Calu3 (cell line): Measurements from ENCODE around the gene FARP1. TPM values are rescaled to one million over a fixed set of nuclear protein-coding genes. Genes with fewer than 3 reads are reported as not detected.

Source experiments
- BruUV-seq: library from RNA; stranded (reverse); fragments of 400-500 nt; replicated peaks from 2 replicates; lab custom pipeline; 2021; lab: Mats Ljungman, UMichigan
- CTCF ChIA-PET: fragments of 300-600 bp; sonication (Branson Sonifier 250); formaldehyde crosslinking; loops from one replicate; lab custom pipeline; 2022; ENCODE audit warnings: antibody characterized with exemption; lab: Charles Lee
- DNase-seq: peaks from one replicate; pipeline ENCODE4 v3.0.0; 2022
- H3K27ac Mint-ChIP-seq: one replicate; pipeline ENCODE4 v1.8.0; 2022; ENCODE audit warnings: mixed read lengths; ENCODE audit not compliant: unreplicated experiment
- H3K27me3 Mint-ChIP-seq: one replicate; pipeline ENCODE4 v1.8.0; 2022; ENCODE audit warnings: mixed read lengths; ENCODE audit not compliant: unreplicated experiment
- H3K36me3 Mint-ChIP-seq: one replicate; pipeline ENCODE4 v1.8.0; 2022; ENCODE audit warnings: mild to moderate bottlenecking, moderate library complexity, mixed read lengths; ENCODE audit not compliant: insufficient read depth, unreplicated experiment
- H3K4me1 Mint-ChIP-seq: one replicate; pipeline ENCODE4 v1.8.0; 2022; ENCODE audit warnings: mild to moderate bottlenecking, low read depth, mixed read lengths; ENCODE audit not compliant: unreplicated experiment
- H3K4me3 Mint-ChIP-seq: one replicate; pipeline ENCODE4 v1.8.0; 2022; ENCODE audit warnings: mild to moderate bottlenecking, low read depth, moderate library complexity, mixed read lengths; ENCODE audit not compliant: unreplicated experiment
- H3K9me3 Mint-ChIP-seq: one replicate; pipeline ENCODE4 v1.8.0; 2022; ENCODE audit warnings: low read depth, mixed read lengths; ENCODE audit not compliant: unreplicated experiment
- CTCF ChIP-seq: fragments of 200-600 bp; IDR thresholded peaks from one replicate; pipeline ENCODE4 v1.8.0; 2022; ENCODE audit warnings: antibody characterized with exemption; ENCODE audit not compliant: unreplicated experiment
- intact Hi-C: fragments of 100-400 bp; cut with micrococcal nuclease; formaldehyde crosslinking; loops from one replicate; pipeline ENCODE4 v1.10.0; 2022; ENCODE audit not compliant: unreplicated experiment
- total RNA-seq: library from RNA; stranded (reverse); gene quantifications from 2 replicates; pipeline ENCODE4 v1.2.3, GENCODE V29; 2022

Gene FARP1
- total RNA-seq, 1 experiment from 2014 or later = 47.0 TPM

DNA sequence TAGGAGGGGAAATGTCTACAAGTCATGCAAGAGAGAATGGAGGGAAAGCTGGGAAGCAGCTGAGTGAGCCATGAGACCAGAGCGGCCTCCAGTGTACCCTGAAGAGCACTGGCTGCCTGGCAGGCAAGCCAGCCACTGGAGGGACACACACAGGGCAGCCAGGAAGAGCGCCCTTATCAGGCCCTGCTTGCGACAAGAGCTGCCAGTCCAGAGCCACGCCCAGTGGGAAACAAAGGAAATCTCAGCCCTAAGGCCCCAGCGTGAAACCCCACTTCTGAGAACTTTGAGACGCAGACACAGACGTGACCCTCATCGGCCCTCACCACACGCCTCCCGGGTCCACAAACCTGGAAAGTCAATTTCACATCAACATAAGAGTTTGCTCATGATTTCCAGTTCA lies 329.0 kb downstream of the FARP1 start:
- H3K27me3 Mint-ChIP-seq = no peaks in the 10 kb centered on the region
- peaks cover 6% of the 10 kb centered on the region for H3K4me1 Mint-ChIP-seq
- CTCF ChIA-PET = no interaction called here
- TF ChIP-seq CTCF = no peak
- H3K27ac Mint-ChIP-seq = no peak overlapping the region
- no peak overlapping the region for H3K4me3 Mint-ChIP-seq
- no TSS peak for BruUV-seq
- DNase-seq = no peak
- peaks cover 9% of the 10 kb centered on the region for H3K36me3 Mint-ChIP-seq
- peaks cover 2% of the 10 kb centered on the region for H3K9me3 Mint-ChIP-seq
- intact Hi-C loops = no loop called here

GRCh38 chr13:98473135-98473787 lies 330.4 kb downstream of the FARP1 start:
- CTCF ChIA-PET = no interaction called here
- H3K27me3 Mint-ChIP-seq = no peaks in the 10 kb centered on the region
- H3K4me3 Mint-ChIP-seq = no peak overlapping the region
- BruUV-seq = no TSS peak
- no peak overlapping the region for H3K27ac Mint-ChIP-seq
- H3K36me3 Mint-ChIP-seq = peaks cover 9% of the 10 kb centered on the region
- intact Hi-C loops = no loop called here
- TF ChIP-seq CTCF = no peak
- peaks cover 2% of the 10 kb centered on the region for H3K9me3 Mint-ChIP-seq
- peaks cover 5% of the 10 kb centered on the region for H3K4me1 Mint-ChIP-seq
- no peak for DNase-seq

DNA sequence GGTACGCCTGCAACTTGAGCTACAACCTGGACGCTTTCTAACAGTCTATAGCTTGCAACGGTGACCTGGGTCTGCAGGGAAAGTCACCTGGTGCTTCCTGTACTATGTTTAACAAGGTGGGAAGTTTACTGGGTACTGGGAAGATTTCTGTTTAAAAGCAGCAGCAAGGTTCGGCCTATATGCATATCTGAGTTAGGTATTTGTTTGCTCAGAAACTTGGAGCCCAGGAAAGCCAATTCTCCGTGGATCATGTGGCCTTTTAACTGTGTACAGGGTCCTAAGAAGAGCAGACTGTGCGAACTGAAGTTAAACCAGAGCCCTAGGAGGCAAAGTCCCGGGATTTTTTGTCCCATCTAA lies 330.9 kb downstream of the FARP1 start:
- intact Hi-C loops = no loop called here
- DNase-seq = no peak
- CTCF ChIA-PET = no interaction called here
- Mint-ChIP-seq H3K9me3 (peaks cover 2% of the 10 kb centered on the region), H3K27me3 (no peaks in the 10 kb centered on the region), H3K27ac (no peak overlapping the region), H3K36me3 (peaks cover 11% of the 10 kb centered on the region), H3K4me3 (no peak overlapping the region), H3K4me1 (peaks cover 10% of the 10 kb centered on the region)
- TF ChIP-seq CTCF = no peak
- no TSS peak for BruUV-seq

- DNase-seq = no peak
- CTCF ChIA-PET = no interaction called here
- intact Hi-C loops = no loop called here
- no peak for TF ChIP-seq CTCF
- Mint-ChIP-seq H3K36me3 (peaks cover 11% of the 10 kb centered on the region), H3K9me3 (peaks cover 2% of the 10 kb centered on the region), H3K4me1 (peaks cover 12% of the 10 kb centered on the region), H3K27ac (no peak overlapping the region), H3K4me3 (no peak overlapping the region), H3K27me3 (no peaks in the 10 kb centered on the region)
- BruUV-seq = no TSS peak
These were observed 331.4 kb downstream of the FARP1 start for GRCh38 chr13:98474292-98474691.
